Dendritic cell treated with granulocyte-macrophage colony-stimulating factor and Interleukin-4, amounts not matched to agents 40 ng/mL and 50 ng/mL, for 4 days (primary cell): ENCODE results near the gene CYB5A.

Source experiments
- H3K27ac Mint-ChIP-seq: one replicate; pipeline ENCODE4 v1.8.0; 2022; ENCODE audit warnings: mild to moderate bottlenecking, mixed read lengths
- H3K27me3 Mint-ChIP-seq: one replicate; pipeline ENCODE4 v1.8.0; 2022; ENCODE audit warnings: mild to moderate bottlenecking, mixed read lengths
- H3K36me3 Mint-ChIP-seq: one replicate; pipeline ENCODE4 v1.8.0; 2022; ENCODE audit warnings: low read depth, mixed read lengths
- H3K4me1 Mint-ChIP-seq: one replicate; pipeline ENCODE4 v1.8.0; 2022; ENCODE audit warnings: low read depth, mixed read lengths
- H3K4me3 Mint-ChIP-seq: one replicate; pipeline ENCODE4 v1.8.0; 2022; ENCODE audit warnings: mild to moderate bottlenecking, moderate library complexity, mixed read lengths
- H3K9me3 Mint-ChIP-seq: one replicate; pipeline ENCODE4 v1.8.0; 2022; ENCODE audit warnings: mixed read lengths
- intact Hi-C: fragments of 100-400 bp; cut with micrococcal nuclease; formaldehyde crosslinking; loops from one replicate; pipeline ENCODE4 v1.15.0; 2022

CYB5A gene

GRCh38 chr18:74257083-74257482, 34.7 kb downstream of the CYB5A start:
- Mint-ChIP-seq H3K36me3 (peaks cover 23% of the 10 kb centered on the region), H3K4me3 (no peak overlapping the region), H3K27me3 (no peaks in the 10 kb centered on the region), H3K9me3 (no peaks in the 10 kb centered on the region), H3K27ac (no peak overlapping the region), H3K4me1 (peaks cover 7% of the 10 kb centered on the region)
- intact Hi-C loops = no loop called here

DNA sequence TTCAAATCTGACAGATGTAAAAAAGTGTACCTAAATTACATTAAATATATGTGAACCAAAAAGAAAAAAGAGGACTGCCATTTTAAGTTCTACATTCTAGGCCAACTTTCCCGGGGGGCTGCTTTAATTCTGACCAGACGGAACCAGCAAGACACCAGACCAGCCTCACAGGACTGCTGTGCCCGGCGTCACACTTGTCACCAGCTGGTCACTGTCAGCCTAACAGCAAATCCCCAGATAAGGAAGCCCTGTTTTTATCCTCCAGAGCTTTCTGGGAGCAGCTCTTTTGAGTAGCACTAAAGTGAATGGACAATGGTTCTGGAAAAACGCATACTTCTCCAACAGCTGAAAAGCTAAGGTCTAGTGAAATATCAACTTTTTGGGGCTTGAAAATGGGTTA, 35.6 kb downstream of the CYB5A start:
- peaks cover 15% of the 10 kb centered on the region for H3K4me1 Mint-ChIP-seq
- no peak overlapping the region for H3K4me3 Mint-ChIP-seq
- peaks cover 16% of the 10 kb centered on the region for H3K36me3 Mint-ChIP-seq
- H3K27ac Mint-ChIP-seq = no peak overlapping the region
- no peaks in the 10 kb centered on the region for H3K27me3 Mint-ChIP-seq
- intact Hi-C loops = no loop called here
- H3K9me3 Mint-ChIP-seq = no peaks in the 10 kb centered on the region

- H3K27me3 Mint-ChIP-seq = no peaks in the 10 kb centered on the region
- no peaks in the 10 kb centered on the region for H3K9me3 Mint-ChIP-seq
- H3K4me1 Mint-ChIP-seq = peaks cover 25% of the 10 kb centered on the region
- H3K4me3 Mint-ChIP-seq = no peak overlapping the region
- peaks cover 13% of the 10 kb centered on the region for H3K36me3 Mint-ChIP-seq
- no peak overlapping the region for H3K27ac Mint-ChIP-seq
- intact Hi-C loops = no loop called here
Measured at GRCh38 chr18:74255131-74255616, 36.6 kb downstream of the CYB5A start.

- peak overlapping the region; percentile 71 for H3K27ac Mint-ChIP-seq
- no peak overlapping the region for H3K4me3 Mint-ChIP-seq
- H3K9me3 Mint-ChIP-seq = no peaks in the 10 kb centered on the region
- peaks cover 43% of the 10 kb centered on the region for H3K4me1 Mint-ChIP-seq
- no peaks in the 10 kb centered on the region for H3K27me3 Mint-ChIP-seq
- peaks cover under 1% of the 10 kb centered on the region for H3K36me3 Mint-ChIP-seq
- intact Hi-C loops = no loop called here
Measured at GRCh38 chr18:74252039-74252395, 39.7 kb downstream of the CYB5A start.

DNA sequence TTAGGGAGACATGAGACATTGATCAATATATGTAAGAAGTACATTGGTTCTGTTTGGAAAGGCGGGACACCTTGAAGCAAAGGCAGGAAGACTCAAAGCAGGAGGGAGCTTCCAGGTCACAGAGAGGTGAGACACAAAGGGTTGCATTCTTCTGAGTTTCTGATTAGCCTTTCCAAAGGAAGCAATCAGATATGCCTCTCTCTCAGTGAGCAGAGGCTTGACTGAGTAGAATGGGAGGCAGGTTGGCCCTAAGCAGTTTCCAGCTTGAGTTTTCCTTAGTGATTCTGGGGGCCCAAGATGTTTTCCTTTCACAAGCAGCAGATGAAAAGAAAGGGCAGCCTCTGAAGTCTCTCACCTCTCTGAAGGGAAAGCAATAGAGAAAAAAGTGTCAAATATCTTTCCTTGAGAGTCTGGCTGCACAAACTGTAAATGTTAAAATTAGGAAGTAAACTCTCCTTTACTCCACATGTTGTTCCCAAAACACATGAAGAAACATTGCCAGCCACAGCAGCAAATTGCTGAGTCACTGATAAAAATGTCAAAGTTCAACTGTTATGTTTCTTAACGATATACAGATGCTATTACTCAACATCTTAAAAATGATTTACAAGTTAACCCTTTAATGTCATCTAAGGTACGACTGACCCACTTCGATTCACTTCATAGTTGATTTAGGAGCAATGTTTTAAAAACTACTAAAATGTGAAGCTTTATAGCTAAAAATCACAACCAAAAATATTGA, 40.3 kb downstream of the CYB5A start:
- Mint-ChIP-seq H3K27ac (peak overlapping the region; percentile 71), H3K9me3 (no peaks in the 10 kb centered on the region), H3K4me1 (peaks cover 43% of the 10 kb centered on the region), H3K36me3 (no peaks in the 10 kb centered on the region), H3K27me3 (no peaks in the 10 kb centered on the region), H3K4me3 (no peak overlapping the region)
- intact Hi-C loops = no loop called here

DNA sequence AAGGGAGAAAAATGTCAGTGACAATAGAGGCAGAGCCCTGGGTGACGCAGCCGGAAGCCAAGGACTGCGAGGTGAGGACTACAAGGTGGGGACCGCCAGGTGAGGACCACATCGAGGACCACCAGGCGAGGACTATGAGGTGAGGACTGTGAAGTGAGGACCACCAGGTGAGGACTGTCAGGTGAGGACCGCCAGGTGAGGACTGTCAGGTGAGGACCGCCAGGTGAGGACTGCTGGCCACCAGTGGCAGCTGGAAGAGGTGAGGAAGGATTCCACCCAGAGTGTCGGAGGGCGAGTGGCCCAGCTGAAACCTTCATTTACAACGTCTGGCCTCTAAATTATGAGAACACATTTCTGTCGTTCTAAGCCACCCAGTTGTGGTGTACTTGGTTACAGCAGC, 41.6 kb downstream of the CYB5A start:
- H3K27ac Mint-ChIP-seq = peak overlapping the region; percentile 36
- intact Hi-C loops = no loop called here
- H3K27me3 Mint-ChIP-seq = no peaks in the 10 kb centered on the region
- H3K9me3 Mint-ChIP-seq = no peaks in the 10 kb centered on the region
- H3K4me3 Mint-ChIP-seq = no peak overlapping the region
- peaks cover 43% of the 10 kb centered on the region for H3K4me1 Mint-ChIP-seq
- H3K36me3 Mint-ChIP-seq = no peaks in the 10 kb centered on the region

DNA sequence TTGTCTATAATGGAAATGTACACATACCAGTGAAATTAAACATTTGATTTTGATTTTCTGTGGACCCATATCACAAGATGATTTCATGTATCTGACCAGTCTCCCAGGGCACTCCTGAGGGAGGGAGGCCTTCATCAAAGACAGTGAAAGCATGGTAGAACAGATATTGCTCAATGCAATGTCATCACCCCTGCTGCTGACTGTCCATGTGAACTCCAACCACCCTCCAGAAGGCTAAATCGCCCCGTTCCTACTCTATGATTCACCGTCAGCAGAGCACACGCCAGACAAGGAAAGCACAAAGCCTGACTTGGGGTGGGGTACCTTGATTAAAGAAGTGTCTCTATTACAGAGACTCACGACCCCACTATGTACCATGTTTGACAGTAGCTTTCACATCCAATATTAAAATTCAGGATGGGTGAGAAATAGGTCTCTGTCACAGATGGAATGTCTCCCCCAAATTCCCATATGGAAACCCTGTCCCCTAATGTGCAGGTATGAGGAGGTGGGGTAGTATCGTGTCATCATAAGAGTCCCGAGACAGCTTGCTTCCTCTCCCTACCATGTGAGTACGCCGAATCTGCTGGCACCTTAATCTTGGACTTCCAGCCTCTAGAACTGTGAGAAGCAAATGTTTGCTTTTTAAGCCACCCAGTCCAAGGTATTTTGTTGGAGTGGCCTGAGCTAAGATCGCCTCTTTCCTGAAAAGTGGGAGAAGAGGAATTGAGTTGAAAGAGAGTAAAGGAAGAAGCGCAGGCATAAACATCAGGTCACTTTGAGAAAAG, 42.4 kb downstream of the CYB5A start:
- Mint-ChIP-seq H3K4me1 (peaks cover 43% of the 10 kb centered on the region), H3K4me3 (no peak overlapping the region), H3K27me3 (no peaks in the 10 kb centered on the region), H3K9me3 (no peaks in the 10 kb centered on the region), H3K27ac (peak overlapping the region; percentile 36), H3K36me3 (no peaks in the 10 kb centered on the region)
- intact Hi-C loops = no loop called here

GRCh38 chr18:74248595-74248994, 43.2 kb downstream of the CYB5A start:
- no peaks in the 10 kb centered on the region for H3K9me3 Mint-ChIP-seq
- H3K36me3 Mint-ChIP-seq = no peaks in the 10 kb centered on the region
- intact Hi-C loops = no loop called here
- H3K27me3 Mint-ChIP-seq = no peaks in the 10 kb centered on the region
- no peak overlapping the region for H3K4me3 Mint-ChIP-seq
- H3K27ac Mint-ChIP-seq = no peak overlapping the region
- H3K4me1 Mint-ChIP-seq = peaks cover 43% of the 10 kb centered on the region

- Mint-ChIP-seq H3K9me3 (no peaks in the 10 kb centered on the region), H3K4me1 (peaks cover 43% of the 10 kb centered on the region), H3K36me3 (no peaks in the 10 kb centered on the region), H3K27me3 (no peaks in the 10 kb centered on the region), H3K27ac (no peak overlapping the region), H3K4me3 (no peak overlapping the region)
- intact Hi-C loops = no loop called here
Measured at GRCh38 chr18:74248189-74248588, 43.6 kb downstream of the CYB5A start.

DNA sequence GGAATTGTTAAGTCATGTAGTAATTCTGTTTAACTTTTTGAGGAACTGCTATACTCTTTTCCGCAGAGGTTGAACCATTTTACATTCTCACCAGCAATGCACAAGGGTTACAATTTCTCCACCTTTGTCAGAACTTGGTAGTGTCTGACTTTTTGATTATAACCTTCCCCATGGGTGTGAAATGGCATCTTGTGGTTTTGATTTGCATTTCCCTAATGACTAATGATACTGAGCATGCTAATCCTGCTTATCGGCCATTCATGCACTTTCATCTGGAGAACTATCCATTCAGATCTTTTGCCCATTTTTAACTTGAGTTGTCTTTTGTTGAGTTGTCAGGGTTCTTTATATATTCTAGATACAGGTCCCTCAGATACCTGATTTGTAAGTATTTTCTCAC, 47.2 kb downstream of the CYB5A start:
- Mint-ChIP-seq H3K4me3 (no peak overlapping the region), H3K4me1 (peaks cover 16% of the 10 kb centered on the region), H3K36me3 (no peaks in the 10 kb centered on the region), H3K9me3 (no peaks in the 10 kb centered on the region), H3K27me3 (no peaks in the 10 kb centered on the region), H3K27ac (no peak overlapping the region)
- intact Hi-C loops = no loop called here

- H3K9me3 Mint-ChIP-seq = no peaks in the 10 kb centered on the region
- intact Hi-C loops = no loop called here
- peaks cover 5% of the 10 kb centered on the region for H3K4me1 Mint-ChIP-seq
- no peaks in the 10 kb centered on the region for H3K27me3 Mint-ChIP-seq
- H3K27ac Mint-ChIP-seq = no peak overlapping the region
- no peak overlapping the region for H3K4me3 Mint-ChIP-seq
- H3K36me3 Mint-ChIP-seq = no peaks in the 10 kb centered on the region
Measured at GRCh38 chr18:74243127-74243526, 48.6 kb downstream of the CYB5A start.

- Mint-ChIP-seq H3K4me1 (peaks cover 5% of the 10 kb centered on the region), H3K4me3 (no peak overlapping the region), H3K27me3 (no peaks in the 10 kb centered on the region), H3K27ac (no peak overlapping the region), H3K9me3 (no peaks in the 10 kb centered on the region), H3K36me3 (no peaks in the 10 kb centered on the region)
- intact Hi-C loops = no loop called here
Measured at GRCh38 chr18:74242438-74243096, 49.2 kb downstream of the CYB5A start.

DNA sequence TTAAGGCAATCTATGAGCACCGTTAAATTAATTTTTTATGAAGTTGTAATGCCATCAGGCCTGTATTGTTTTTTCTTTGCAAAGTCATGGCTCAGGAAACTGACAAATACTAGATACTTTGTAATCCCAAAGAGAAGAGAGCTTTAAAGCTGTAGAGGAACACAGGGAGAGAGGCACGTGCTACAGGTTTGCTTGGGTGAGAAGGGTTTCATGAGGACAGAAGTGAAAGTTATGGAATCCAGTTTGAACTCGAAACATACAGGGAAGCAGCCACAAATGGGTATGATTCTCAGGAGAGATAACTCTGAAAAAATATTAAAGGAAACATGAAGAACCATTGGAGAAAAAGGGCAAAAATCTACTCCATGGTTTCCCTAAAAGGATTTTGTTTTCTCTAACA, 49.8 kb downstream of the CYB5A start:
- peaks cover 5% of the 10 kb centered on the region for H3K4me1 Mint-ChIP-seq
- no peak overlapping the region for H3K4me3 Mint-ChIP-seq
- no peaks in the 10 kb centered on the region for H3K27me3 Mint-ChIP-seq
- no peak overlapping the region for H3K27ac Mint-ChIP-seq
- H3K9me3 Mint-ChIP-seq = no peaks in the 10 kb centered on the region
- H3K36me3 Mint-ChIP-seq = no peaks in the 10 kb centered on the region
- intact Hi-C loops = no loop called here

GRCh38 chr18:74241426-74241825, 50.3 kb downstream of the CYB5A start:
- Mint-ChIP-seq H3K36me3 (no peaks in the 10 kb centered on the region), H3K27ac (no peak overlapping the region), H3K9me3 (no peaks in the 10 kb centered on the region), H3K27me3 (no peaks in the 10 kb centered on the region), H3K4me3 (no peak overlapping the region), H3K4me1 (peaks cover 5% of the 10 kb centered on the region)
- intact Hi-C loops = no loop called here
